K562 (cell line): Measurements from ENCODE around the gene KLF1. TPM values are rescaled to one million over a fixed set of nuclear protein-coding genes. Genes with fewer than 3 reads are reported as not detected.
A peak's percentile ranks its signal among the peaks of the same experiment; 100 is the strongest.

Source experiments
- ATF1 ChIP-seq, 2 experiments: fragments of 450-650 bp in 1 of 2; IDR thresholded peaks; 2 replicates each; pipeline ENCODE4 v1.6.1; 2016; ENCODE audit warnings: missing compliant biosample characterization in 1 of 2, missing genetic modification characterization in 1 of 2
- BCOR ChIP-seq: fragments of 450-650 bp; IDR thresholded peaks from 2 replicates; pipeline ENCODE4 v1.6.1; 2016
- CBX8 ChIP-seq: fragments of 200-600 bp; sonication (generic); IDR thresholded peaks from 2 replicates; pipeline ENCODE4 v1.6.1; 2012; ENCODE audit warnings: borderline replicate concordance, mixed run types, low read depth, mild to moderate bottlenecking, moderate library complexity, mixed read lengths, low read length, control low read depth, inconsistent platforms; ENCODE audit not compliant: poor library complexity, severe bottlenecking; ENCODE audit errors: extremely low read depth
- CHD2 ChIP-seq: IDR thresholded peaks from 2 replicates; pipeline ENCODE4 v1.6.1; 2011; ENCODE audit warnings: low read depth, low read length
- CREM ChIP-seq: IDR thresholded peaks from 2 replicates; pipeline ENCODE4 v1.6.1; 2014; ENCODE audit warnings: antibody characterized with exemption, low read depth
- FOXM1 ChIP-seq, 2 experiments: fragments of 450-650 bp in 1 of 2; sonication (generic) in 1 of 2; formaldehyde crosslinking in 1 of 2; IDR thresholded peaks; 2 replicates each; pipeline versions ENCODE4 v1.6.1 to v1.9.0; 2017 to 2022; ENCODE audit warnings: low read depth in 2 of 2, mild to moderate bottlenecking in 2 of 2, missing genetic modification reagents in 1 of 2, moderate library complexity in 1 of 2
- JUN ChIP-seq, 2 experiments: sonication (generic) in 1 of 2; formaldehyde crosslinking in 1 of 2; IDR thresholded peaks; 2 replicates each; pipeline versions ENCODE4 v1.6.1 to v1.8.0; 2012 to 2022; ENCODE audit warnings: borderline replicate concordance in 2 of 2, mild to moderate bottlenecking in 2 of 2, improper control_type of control experiment in 1 of 2, low read depth in 1 of 2, low read length in 1 of 2, missing genetic modification reagents in 1 of 2
- KAT8 ChIP-seq: fragments of 450-650 bp; IDR thresholded peaks from 2 replicates; pipeline ENCODE4 v1.6.1; 2016; ENCODE audit warnings: low read depth, mild to moderate bottlenecking
- LARP7 ChIP-seq: fragments of 450-650 bp; IDR thresholded peaks from 2 replicates; pipeline ENCODE4 v1.6.1; 2016
- RBFOX2 ChIP-seq: fragments of 200-400 bp; formaldehyde crosslinking; IDR thresholded peaks from 2 replicates; pipeline ENCODE4 v1.6.1; 2017; ENCODE audit warnings: low read depth, mild to moderate bottlenecking, low read length, moderate library complexity
- RBM17 ChIP-seq: fragments of 200-400 bp; formaldehyde crosslinking; IDR thresholded peaks from 2 replicates; pipeline ENCODE4 v1.6.1; 2017; ENCODE audit warnings: low read depth, mild to moderate bottlenecking, low read length, borderline replicate concordance
- SMARCA5 ChIP-seq: fragments of 450-650 bp; IDR thresholded peaks from 2 replicates; pipeline ENCODE4 v1.6.1; 2016
- SOX6 ChIP-seq: fragments of 450-650 bp; IDR thresholded peaks from 2 replicates; pipeline ENCODE4 v1.6.1; 2014; ENCODE audit warnings: mild to moderate bottlenecking
- SPI1 ChIP-seq: IDR thresholded peaks from 2 replicates; pipeline ENCODE4 v1.6.1; 2011; ENCODE audit warnings: low read depth, low read length, control low read depth, borderline replicate concordance
- ZNF384 ChIP-seq: IDR thresholded peaks from 2 replicates; pipeline ENCODE4 v1.6.1; 2012; ENCODE audit warnings: low read depth, low read length, improper control_type of control experiment
- ZNF436 ChIP-seq: fragments of 250-450, 450-650 bp; sonication (Bioruptor Pico); formaldehyde crosslinking; IDR thresholded peaks from 2 replicates; pipeline ENCODE4 v1.7.0; 2020; ENCODE audit warnings: mild to moderate bottlenecking
- polyA plus RNA-seq, 8 experiments: library from polyadenylated mRNA; depleted of rRNA in 4 of 8; stranded (reverse) in 5 of 8; unstranded in 3 of 8; fragments of >200 nt; fragmentation: Nextera tagmentation in 2 of 8; fragmentation: Illumina TruSeq in 1 of 8; extraction: Ambion mirVana in 2 of 8; extraction: Trizol in 1 of 8; gene quantifications; 2 replicates each; pipeline versions ENCODE4 v1.2.1 to v1.2.3, GENCODE V29; 2011 to 2014; ENCODE audit warnings: inconsistent platforms in 1 of 8, missing spikeins in 1 of 8
- total RNA-seq, 7 experiments: library from RNA; depleted of rRNA in 6 of 7; stranded (reverse); fragments of >200 nt in 6 of 7; fragmentation: Illumina TruSeq in 2 of 7; extraction: Trizol in 2 of 7; gene quantifications; 2 replicates each; pipeline versions ENCODE4 v1.2.1 to v1.2.3, GENCODE V29; 2011 to 2021; ENCODE audit warnings: low replicate concordance in 1 of 7
- TF ChIP-seq, protein P1 (sequence below): fragments of 250-450 bp; sonication (Bioruptor Pico); IDR thresholded peaks from 2 replicates; pipeline ENCODE4 v1.4.0; 2020; ENCODE audit warnings: borderline replicate concordance
- TF ChIP-seq, protein P2 (sequence below): fragments of 250-450 bp; sonication (Bioruptor Pico); IDR thresholded peaks from 2 replicates; pipeline ENCODE4 v1.4.0; 2020
- TF ChIP-seq, protein P3 (sequence below): fragments of 250-450 bp; sonication (Bioruptor Pico); IDR thresholded peaks from 2 replicates; pipeline ENCODE4 v1.4.0; 2020; ENCODE audit warnings: mild to moderate bottlenecking

Gene KLF1
- total and polyA plus RNA-seq, 9 of the 15 experiments (the other 6 are each of a cell fraction or from before 2014, with no cell fraction given) = 8.4 to 163 (median 47.3) TPM

DNA sequence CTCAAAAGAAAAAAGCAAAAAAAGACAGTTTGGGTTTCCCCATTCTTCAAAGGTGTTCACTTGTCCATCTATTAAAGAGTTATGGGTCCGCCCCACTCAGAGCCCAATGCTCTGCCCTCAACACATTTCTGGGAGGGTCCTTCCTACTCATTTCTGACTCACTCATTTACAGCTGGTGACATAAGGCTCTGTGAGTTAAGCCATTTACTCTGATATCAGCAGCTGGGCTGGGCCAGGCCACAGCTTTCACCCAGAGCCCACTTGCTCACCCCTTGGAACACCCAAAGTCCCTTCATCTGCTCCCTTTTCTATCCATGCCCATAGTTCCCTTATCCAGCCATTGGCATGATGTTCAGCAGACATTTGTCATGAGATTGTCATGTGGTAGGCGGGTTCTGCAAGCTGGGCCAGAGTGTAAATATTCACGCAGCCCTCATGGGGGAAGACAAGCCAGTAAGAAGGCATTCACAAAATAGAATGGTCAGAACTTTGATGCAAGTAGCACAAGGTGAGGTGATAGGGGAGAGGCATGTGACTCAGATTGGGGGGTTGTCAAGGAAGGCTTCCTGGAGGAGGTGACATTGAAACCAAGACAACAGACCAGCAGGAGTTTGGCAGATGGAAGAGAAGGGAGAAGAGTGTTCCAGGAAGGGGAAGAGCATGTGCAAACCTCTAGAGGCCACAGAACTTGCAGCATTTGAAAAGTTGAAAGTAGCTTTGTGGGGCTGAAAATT, 42.8 kb downstream of the KLF1 start (continued):
- TF ChIP-seq FOXM1 (IDR thresholded peaks at IDR 0.05; ENCODE audit: low read depth) (no peak), FOXM1 (CRISPR knock-in tag; IDR thresholded peaks at IDR 0.05; ENCODE audit: low read depth) (no peak), KAT8 (no peak), RBFOX2 (no peak), SOX6 (no peak), CREM (no peak), ZNF384 (no peak), ZNF436 (CRISPR knock-in tag) (peak; percentile 55; the same call in 1 of the 2 replicates), CHD2 (no peak), SMARCA5 (peak; percentile 89), CBX8 (no peak), RBM17 (no peak), SPI1 (no peak), ATF1 (CRISPR knock-in tag; IDR thresholded peaks at IDR 0.05) (no peak), ATF1 (tag; IDR thresholded peaks at IDR 0.05) (no peak), LARP7 (no peak), BCOR (peak; percentile 89), JUN (IDR thresholded peaks at IDR 0.05; ENCODE audit: borderline replicate concordance, low read depth, low read length) (0 out of 2 replicates have a peak, but pooled peaks have one; percentile 27), JUN (CRISPR knock-in tag; IDR thresholded peaks at IDR 0.05; ENCODE audit: borderline replicate concordance) (no peak)
- TF ChIP-seq, protein P1, sequence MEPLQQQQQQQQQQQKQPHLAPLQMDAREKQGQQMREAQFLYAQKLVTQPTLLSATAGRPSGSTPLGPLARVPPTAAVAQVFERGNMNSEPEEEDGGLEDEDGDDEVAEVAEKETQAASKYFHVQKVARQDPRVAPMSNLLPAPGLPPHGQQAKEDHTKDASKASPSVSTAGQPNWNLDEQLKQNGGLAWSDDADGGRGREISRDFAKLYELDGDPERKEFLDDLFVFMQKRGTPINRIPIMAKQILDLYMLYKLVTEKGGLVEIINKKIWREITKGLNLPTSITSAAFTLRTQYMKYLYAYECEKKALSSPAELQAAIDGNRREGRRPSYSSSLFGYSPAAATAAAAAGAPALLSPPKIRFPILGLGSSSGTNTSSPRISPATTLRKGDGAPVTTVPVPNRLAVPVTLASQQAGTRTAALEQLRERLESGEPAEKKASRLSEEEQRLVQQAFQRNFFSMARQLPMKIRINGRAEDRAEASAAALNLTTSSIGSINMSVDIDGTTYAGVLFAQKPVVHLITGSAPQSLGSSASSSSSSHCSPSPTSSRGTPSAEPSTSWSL (CRISPR knock-in tag) = no peak
- TF ChIP-seq, protein P2, sequence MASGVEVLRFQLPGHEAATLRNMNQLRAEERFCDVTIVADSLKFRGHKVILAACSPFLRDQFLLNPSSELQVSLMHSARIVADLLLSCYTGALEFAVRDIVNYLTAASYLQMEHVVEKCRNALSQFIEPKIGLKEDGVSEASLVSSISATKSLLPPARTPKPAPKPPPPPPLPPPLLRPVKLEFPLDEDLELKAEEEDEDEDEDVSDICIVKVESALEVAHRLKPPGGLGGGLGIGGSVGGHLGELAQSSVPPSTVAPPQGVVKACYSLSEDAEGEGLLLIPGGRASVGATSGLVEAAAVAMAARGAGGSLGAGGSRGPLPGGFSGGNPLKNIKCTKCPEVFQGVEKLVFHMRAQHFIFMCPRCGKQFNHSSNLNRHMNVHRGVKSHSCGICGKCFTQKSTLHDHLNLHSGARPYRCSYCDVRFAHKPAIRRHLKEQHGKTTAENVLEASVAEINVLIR = no peak
- TF ChIP-seq, protein P3, sequence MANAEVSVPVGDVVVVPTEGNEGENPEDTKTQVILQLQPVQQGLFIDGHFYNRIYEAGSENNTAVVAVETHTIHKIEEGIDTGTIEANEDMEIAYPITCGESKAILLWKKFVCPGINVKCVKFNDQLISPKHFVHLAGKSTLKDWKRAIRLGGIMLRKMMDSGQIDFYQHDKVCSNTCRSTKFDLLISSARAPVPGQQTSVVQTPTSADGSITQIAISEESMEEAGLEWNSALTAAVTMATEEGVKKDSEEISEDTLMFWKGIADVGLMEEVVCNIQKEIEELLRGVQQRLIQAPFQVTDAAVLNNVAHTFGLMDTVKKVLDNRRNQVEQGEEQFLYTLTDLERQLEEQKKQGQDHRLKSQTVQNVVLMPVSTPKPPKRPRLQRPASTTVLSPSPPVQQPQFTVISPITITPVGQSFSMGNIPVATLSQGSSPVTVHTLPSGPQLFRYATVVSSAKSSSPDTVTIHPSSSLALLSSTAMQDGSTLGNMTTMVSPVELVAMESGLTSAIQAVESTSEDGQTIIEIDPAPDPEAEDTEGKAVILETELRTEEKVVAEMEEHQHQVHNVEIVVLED (CRISPR knock-in tag) = no peak
